ENCODE measurements around the gene AQP12A.

DNA sequence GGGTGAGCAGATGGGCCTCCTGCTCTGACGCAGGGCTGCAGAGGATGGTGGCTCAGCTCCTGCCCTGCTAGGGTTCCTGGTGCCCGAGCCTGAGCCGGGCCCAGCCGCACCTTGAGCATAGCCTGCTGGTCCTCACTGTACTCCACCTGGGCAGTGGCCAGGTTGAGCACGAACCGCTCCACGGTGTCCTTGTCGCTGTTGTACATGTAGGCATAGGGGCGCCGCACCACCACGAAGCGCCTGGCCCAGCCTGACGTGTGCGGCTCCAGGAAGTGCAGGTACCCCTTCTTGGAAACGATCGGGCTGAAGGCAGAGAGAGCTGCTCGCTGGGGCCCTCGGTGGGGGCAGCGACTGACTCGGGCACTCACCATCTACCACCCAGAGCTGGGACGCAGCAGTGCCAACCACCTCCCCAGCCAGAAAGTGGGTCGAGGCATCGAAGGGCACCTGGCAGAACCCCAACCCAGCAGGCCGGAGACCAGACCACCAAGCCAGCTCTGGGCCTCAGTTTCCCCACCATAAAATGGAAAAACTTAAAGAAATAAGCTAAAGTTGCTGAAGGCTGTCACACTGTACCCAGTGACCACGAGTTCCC is 27.3 kb downstream of the AQP12A start:
- TF ChIP-seq, protein P1, sequence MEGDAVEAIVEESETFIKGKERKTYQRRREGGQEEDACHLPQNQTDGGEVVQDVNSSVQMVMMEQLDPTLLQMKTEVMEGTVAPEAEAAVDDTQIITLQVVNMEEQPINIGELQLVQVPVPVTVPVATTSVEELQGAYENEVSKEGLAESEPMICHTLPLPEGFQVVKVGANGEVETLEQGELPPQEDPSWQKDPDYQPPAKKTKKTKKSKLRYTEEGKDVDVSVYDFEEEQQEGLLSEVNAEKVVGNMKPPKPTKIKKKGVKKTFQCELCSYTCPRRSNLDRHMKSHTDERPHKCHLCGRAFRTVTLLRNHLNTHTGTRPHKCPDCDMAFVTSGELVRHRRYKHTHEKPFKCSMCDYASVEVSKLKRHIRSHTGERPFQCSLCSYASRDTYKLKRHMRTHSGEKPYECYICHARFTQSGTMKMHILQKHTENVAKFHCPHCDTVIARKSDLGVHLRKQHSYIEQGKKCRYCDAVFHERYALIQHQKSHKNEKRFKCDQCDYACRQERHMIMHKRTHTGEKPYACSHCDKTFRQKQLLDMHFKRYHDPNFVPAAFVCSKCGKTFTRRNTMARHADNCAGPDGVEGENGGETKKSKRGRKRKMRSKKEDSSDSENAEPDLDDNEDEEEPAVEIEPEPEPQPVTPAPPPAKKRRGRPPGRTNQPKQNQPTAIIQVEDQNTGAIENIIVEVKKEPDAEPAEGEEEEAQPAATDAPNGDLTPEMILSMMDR (IDR thresholded peaks at IDR 0.05), result no peak
- TF ChIP-seq TCF7L2 (IDR thresholded peaks at IDR 0.05; ENCODE audit: low read depth, low read length) (no peak), POLR2AphosphoS5 (IDR thresholded peaks at IDR 0.05; ENCODE audit: low read depth, low read length) (no peak), SIN3A (IDR thresholded peaks at IDR 0.05; ENCODE audit: borderline replicate concordance, insufficient read depth, low read depth, low read length) (no peak)
- TF ChIP-seq, protein P2, sequence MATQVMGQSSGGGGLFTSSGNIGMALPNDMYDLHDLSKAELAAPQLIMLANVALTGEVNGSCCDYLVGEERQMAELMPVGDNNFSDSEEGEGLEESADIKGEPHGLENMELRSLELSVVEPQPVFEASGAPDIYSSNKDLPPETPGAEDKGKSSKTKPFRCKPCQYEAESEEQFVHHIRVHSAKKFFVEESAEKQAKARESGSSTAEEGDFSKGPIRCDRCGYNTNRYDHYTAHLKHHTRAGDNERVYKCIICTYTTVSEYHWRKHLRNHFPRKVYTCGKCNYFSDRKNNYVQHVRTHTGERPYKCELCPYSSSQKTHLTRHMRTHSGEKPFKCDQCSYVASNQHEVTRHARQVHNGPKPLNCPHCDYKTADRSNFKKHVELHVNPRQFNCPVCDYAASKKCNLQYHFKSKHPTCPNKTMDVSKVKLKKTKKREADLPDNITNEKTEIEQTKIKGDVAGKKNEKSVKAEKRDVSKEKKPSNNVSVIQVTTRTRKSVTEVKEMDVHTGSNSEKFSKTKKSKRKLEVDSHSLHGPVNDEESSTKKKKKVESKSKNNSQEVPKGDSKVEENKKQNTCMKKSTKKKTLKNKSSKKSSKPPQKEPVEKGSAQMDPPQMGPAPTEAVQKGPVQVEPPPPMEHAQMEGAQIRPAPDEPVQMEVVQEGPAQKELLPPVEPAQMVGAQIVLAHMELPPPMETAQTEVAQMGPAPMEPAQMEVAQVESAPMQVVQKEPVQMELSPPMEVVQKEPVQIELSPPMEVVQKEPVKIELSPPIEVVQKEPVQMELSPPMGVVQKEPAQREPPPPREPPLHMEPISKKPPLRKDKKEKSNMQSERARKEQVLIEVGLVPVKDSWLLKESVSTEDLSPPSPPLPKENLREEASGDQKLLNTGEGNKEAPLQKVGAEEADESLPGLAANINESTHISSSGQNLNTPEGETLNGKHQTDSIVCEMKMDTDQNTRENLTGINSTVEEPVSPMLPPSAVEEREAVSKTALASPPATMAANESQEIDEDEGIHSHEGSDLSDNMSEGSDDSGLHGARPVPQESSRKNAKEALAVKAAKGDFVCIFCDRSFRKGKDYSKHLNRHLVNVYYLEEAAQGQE (IDR thresholded peaks at IDR 0.05; ENCODE audit: insufficient read depth in 1 of 2, low read depth in 2 of 2, low read length in 1 of 2), result no peak
